Subcutaneous abdominal adipose tissue (tissue), 5 donors: ENCODE results near the gene FZD1.
A peak's percentile ranks its signal among the peaks of the same experiment; 100 is the strongest.

ENCODE experiments used
- H3K27ac ChIP-seq: one replicate; pipeline ENCODE4 v1.7.0; 2013; ENCODE audit warnings: low read depth, mild to moderate bottlenecking, inconsistent platforms, low read length, moderate library complexity
- H3K27me3 ChIP-seq, 5 donors: one replicate each; pipeline ENCODE4 v1.7.0; 2013; ENCODE audit warnings: low read length in 5 of 5, inconsistent platforms in 1 of 5; ENCODE audit not compliant: control insufficient read depth in 5 of 5, insufficient read depth in 4 of 5
- H3K36me3 ChIP-seq, 5 donors: one replicate each; pipeline ENCODE4 v1.7.0; 2013; ENCODE audit warnings: low read length in 5 of 5; ENCODE audit not compliant: control insufficient read depth in 5 of 5, insufficient read depth in 5 of 5
- H3K4me1 ChIP-seq, 5 donors: one replicate each; pipeline ENCODE4 v1.7.0; 2013; ENCODE audit warnings: low read length in 5 of 5, mild to moderate bottlenecking in 3 of 5, moderate library complexity in 1 of 5; ENCODE audit not compliant: control insufficient read depth in 5 of 5, insufficient read depth in 5 of 5
- H3K4me3 ChIP-seq, 5 donors: one replicate each; pipeline ENCODE4 v1.7.0; 2013; ENCODE audit warnings: low read length in 5 of 5, low read depth in 1 of 5
- H3K9ac ChIP-seq, 5 donors: one replicate each; pipeline ENCODE4 v1.7.0; 2013; ENCODE audit warnings: low read length in 5 of 5, mild to moderate bottlenecking in 4 of 5, moderate library complexity in 3 of 5
- H3K9me3 ChIP-seq, 5 donors: one replicate each; pipeline ENCODE4 v1.7.0; 2013; ENCODE audit warnings: low read length in 5 of 5; ENCODE audit not compliant: control insufficient read depth in 5 of 5
- donor health status: healthy.
- donor health status: healthy.
- donor health status: healthy.
- donor health status: healthy.
- donor health status: healthy.

The FZD1 gene

GRCh38 chr7:91264924-91265681, 870 bp downstream of the FZD1 start:
- Histone ChIP-seq H3K9ac (peak overlapping the region in 4 of 5 donors; percentile 56 to 68 (median 60)), H3K36me3 (no peaks in the 10 kb centered on the region), H3K4me1 (peaks cover 0 to 42% (median 36%) of the 10 kb centered on the region in 5 donors), H3K9me3 (no peaks in the 10 kb centered on the region), H3K4me3 (peak overlapping the region; percentile 68 to 98 (median 93)), H3K27ac (peak overlapping the region; percentile 75), H3K27me3 (no peaks in the 10 kb centered on the region)

GRCh38 chr7:91265693-91266066, 1.4 kb downstream of the FZD1 start:
- peaks cover 0 to 42% (median 36%) of the 10 kb centered on the region in 5 donors for H3K4me1 ChIP-seq
- peak overlapping the region in 3 of 5 donors; percentile 13 to 64 (median 57) for H3K9ac ChIP-seq
- no peaks in the 10 kb centered on the region for H3K9me3 ChIP-seq
- peak overlapping the region; percentile 51 to 98 (median 93) for H3K4me3 ChIP-seq
- no peaks in the 10 kb centered on the region for H3K27me3 ChIP-seq
- H3K36me3 ChIP-seq = no peaks in the 10 kb centered on the region
- H3K27ac ChIP-seq = no peak overlapping the region

GRCh38 chr7:91266067-91266688, 1.9 kb downstream of the FZD1 start:
- Histone ChIP-seq H3K4me1 (peaks cover 0 to 42% (median 36%) of the 10 kb centered on the region in 5 donors), H3K27ac (no peak overlapping the region), H3K9me3 (no peaks in the 10 kb centered on the region), H3K36me3 (no peaks in the 10 kb centered on the region), H3K27me3 (no peaks in the 10 kb centered on the region), H3K4me3 (peak overlapping the region; percentile 62 to 98 (median 93)), H3K9ac (no peak overlapping the region)

GRCh38 chr7:91266689-91267090, 2.5 kb downstream of the FZD1 start:
- peak overlapping the region in 4 of 5 donors; percentile 93 to 98 (median 94) for H3K4me3 ChIP-seq

GRCh38 chr7:91267171-91267955, 3.1 kb downstream of the FZD1 start:
- Histone ChIP-seq H3K4me3 (peak overlapping the region; percentile 27 to 98 (median 93)), H3K9ac (peak overlapping the region in 1 of 5 donors; percentile 41), H3K27me3 (no peaks in the 10 kb centered on the region), H3K9me3 (no peaks in the 10 kb centered on the region), H3K36me3 (no peaks in the 10 kb centered on the region), H3K4me1 (peaks cover 0 to 42% (median 36%) of the 10 kb centered on the region in 5 donors), H3K27ac (no peak overlapping the region)

More at GRCh38 chr7:91266689-91267090, 2.5 kb downstream of the FZD1 start:
- Histone ChIP-seq H3K27me3 (no peaks in the 10 kb centered on the region), H3K36me3 (no peaks in the 10 kb centered on the region), H3K27ac (no peak overlapping the region), H3K4me1 (peaks cover 0 to 42% (median 36%) of the 10 kb centered on the region in 5 donors), H3K9ac (no peak overlapping the region), H3K9me3 (no peaks in the 10 kb centered on the region)

- Histone ChIP-seq H3K4me3 (no peak overlapping the region), H3K9me3 (no peaks in the 10 kb centered on the region), H3K27me3 (no peaks in the 10 kb centered on the region), H3K27ac (no peak overlapping the region), H3K9ac (no peak overlapping the region), H3K36me3 (no peaks in the 10 kb centered on the region), H3K4me1 (peaks cover 0 to 24% (median 23%) of the 10 kb centered on the region in 5 donors)
Measured at GRCh38 chr7:91270372-91270771, 6.1 kb downstream of the FZD1 start.

GRCh38 chr7:91276909-91277308, 12.7 kb downstream of the FZD1 start:
- Histone ChIP-seq H3K9me3 (no peaks in the 10 kb centered on the region), H3K27ac (no peak overlapping the region), H3K4me1 (no peaks in the 10 kb centered on the region), H3K27me3 (no peaks in the 10 kb centered on the region), H3K9ac (no peak overlapping the region), H3K36me3 (no peaks in the 10 kb centered on the region), H3K4me3 (no peak overlapping the region)

GRCh38 chr7:91280185-91280584, 16.0 kb downstream of the FZD1 start:
- H3K4me1 ChIP-seq = peaks cover 0 to 2% (median 0%) of the 10 kb centered on the region in 5 donors
- H3K9me3 ChIP-seq = no peaks in the 10 kb centered on the region
- no peaks in the 10 kb centered on the region for H3K36me3 ChIP-seq
- no peak overlapping the region for H3K9ac ChIP-seq
- no peaks in the 10 kb centered on the region for H3K27me3 ChIP-seq
- H3K27ac ChIP-seq = no peak overlapping the region
- H3K4me3 ChIP-seq = no peak overlapping the region

- Histone ChIP-seq H3K9ac (no peak overlapping the region), H3K4me1 (peaks cover 0 to 4% (median 0%) of the 10 kb centered on the region in 5 donors), H3K4me3 (no peak overlapping the region), H3K27me3 (no peaks in the 10 kb centered on the region), H3K27ac (no peak overlapping the region), H3K9me3 (no peaks in the 10 kb centered on the region), H3K36me3 (no peaks in the 10 kb centered on the region)
Measured at GRCh38 chr7:91280604-91281003, 16.4 kb downstream of the FZD1 start.
